Naive B cell (primary cell): Measurements from ENCODE around the gene TNK2. TPM values are rescaled to one million over a fixed set of nuclear protein-coding genes. Genes with fewer than 3 reads are reported as not detected.
"Not testable (repeated sequence)": the region's sequence is repeated elsewhere in the genome, so short reads cannot be mapped to it uniquely, and the experiment has no call there.

Source experiments
- ATAC-seq, 2 donors: fragments of 150-1000 bp; cut with Tn5 transposase; 2 replicates each; pipeline ENCODE4 v1.10.0; 2021; ENCODE audit warnings: low read depth in 2 of 2, mild to moderate bottlenecking in 2 of 2, moderate library complexity in 2 of 2
- DNase-seq: peaks from one replicate; pipeline ENCODE4 v3.0.0; 2022
- H3K27ac Mint-ChIP-seq, 6 donors: one replicate each; pipeline ENCODE4 v1.8.0; 2020 to 2022; ENCODE audit warnings: mild to moderate bottlenecking in 6 of 6, mixed read lengths in 6 of 6, moderate library complexity in 5 of 6, inconsistent platforms in 2 of 6
- H3K27me3 Mint-ChIP-seq, 3 donors: one replicate each; pipeline ENCODE4 v1.8.0; 2021 to 2022; ENCODE audit warnings: mixed read lengths in 3 of 3, mild to moderate bottlenecking in 1 of 3
- H3K36me3 Mint-ChIP-seq, 2 donors: one replicate each; pipeline ENCODE4 v1.8.0; 2020 to 2022; ENCODE audit warnings: mixed read lengths in 2 of 2, inconsistent platforms in 1 of 2, mild to moderate bottlenecking in 1 of 2
- H3K4me1 Mint-ChIP-seq, 3 donors: one replicate each; pipeline ENCODE4 v1.8.0; 2020 to 2022; ENCODE audit warnings: mixed read lengths in 3 of 3, inconsistent platforms in 1 of 3, mild to moderate bottlenecking in 1 of 3, moderate library complexity in 1 of 3
- H3K4me3 Mint-ChIP-seq, 8 donors: one replicate each; pipeline ENCODE4 v1.8.0; 2020 to 2022; ENCODE audit warnings: mild to moderate bottlenecking in 8 of 8, mixed read lengths in 8 of 8, moderate library complexity in 8 of 8, inconsistent platforms in 2 of 8
- H3K9me3 Mint-ChIP-seq, 7 donors: one replicate each; pipeline ENCODE4 v1.8.0; 2020 to 2022; ENCODE audit warnings: mixed read lengths in 7 of 7, mild to moderate bottlenecking in 5 of 7, inconsistent platforms in 2 of 7, moderate library complexity in 1 of 7
- polyA plus RNA-seq, 6 donors: library from polyadenylated mRNA; unstranded; fragments of 300-500 nt; fragmentation: Illumina TruSeq; gene quantifications; one replicate each; pipeline ENCODE4 v1.2.3, GENCODE V29; 2021; ENCODE audit warnings: low read depth in 6 of 6

TNK2 gene
- polyA plus RNA-seq, 6 donors from 2014 or later = 1.1 to 4.8 (median 2.3) TPM

- Mint-ChIP-seq H3K36me3 (no peaks in the 10 kb centered on the region), H3K4me3 (peak overlapping the region in 1 of 8 donors; percentile 74), H3K27me3 (peaks cover 4 to 8% (median 7%) of the 10 kb centered on the region in 3 donors), H3K4me1 (peaks cover 18 to 25% (median 23%) of the 10 kb centered on the region in 3 donors), H3K9me3 (no peaks in the 10 kb centered on the region), H3K27ac (no peak overlapping the region)
- DNase-seq (no peak), ATAC-seq (no peak)
Observed at GRCh38 chr3:195911946-195912270, 3.6 kb upstream of the TNK2 start.

- Mint-ChIP-seq H3K36me3 (no peaks in the 10 kb centered on the region), H3K4me1 (peaks cover 24 to 32% (median 30%) of the 10 kb centered on the region in 3 donors), H3K4me3 (peak overlapping the region in 5 of 8 donors; percentile 24 to 87 (median 74)), H3K27ac (peak overlapping the region in 1 of 6 donors; percentile 51), H3K9me3 (no peaks in the 10 kb centered on the region), H3K27me3 (peaks cover 1 to 4% (median 2%) of the 10 kb centered on the region in 3 donors)
- no peak for ATAC-seq
- DNase-seq = no peak
Observed at GRCh38 chr3:195911041-195911945, 2.9 kb upstream of the TNK2 start.

- no peak for ATAC-seq
- Mint-ChIP-seq H3K27me3 (peaks cover 0 to 4% (median 0%) of the 10 kb centered on the region in 3 donors), H3K4me3 (peak overlapping the region; percentile 2 to 94 (median 74)), H3K36me3 (no peaks in the 10 kb centered on the region), H3K27ac (peak overlapping the region in 1 of 6 donors; percentile 100), H3K9me3 (no peaks in the 10 kb centered on the region), H3K4me1 (peaks cover 31 to 40% (median 38%) of the 10 kb centered on the region in 3 donors)
- DNase-seq = no peak
Observed at GRCh38 chr3:195910499-195910845, 2.1 kb upstream of the TNK2 start.

- ATAC-seq (peak; percentile 48 to 55), DNase-seq (peak; percentile 88)
- Mint-ChIP-seq H3K4me3 (peak overlapping the region; percentile 68 to 94 (median 80)), H3K36me3 (no peaks in the 10 kb centered on the region), H3K27ac (peak overlapping the region in 4 of 6 donors; percentile 72 to 100 (median 80)), H3K27me3 (no peaks in the 10 kb centered on the region), H3K4me1 (peaks cover 28 to 42% (median 39%) of the 10 kb centered on the region in 3 donors), H3K9me3 (no peaks in the 10 kb centered on the region)
Observed at GRCh38 chr3:195909644-195910498, 1.5 kb upstream of the TNK2 start.

- DNase-seq = peak; percentile 32
- ATAC-seq = peak; percentile 16 to 24
- H3K27me3 Mint-ChIP-seq = no peaks in the 10 kb centered on the region
- H3K4me1 Mint-ChIP-seq = peaks cover 32 to 45% (median 45%) of the 10 kb centered on the region in 3 donors
- peak overlapping the region; percentile 91 to 98 (median 95) for H3K4me3 Mint-ChIP-seq
- H3K27ac Mint-ChIP-seq = peak overlapping the region; percentile 56 to 100 (median 100)
- no peaks in the 10 kb centered on the region for H3K36me3 Mint-ChIP-seq
- no peaks in the 10 kb centered on the region for H3K9me3 Mint-ChIP-seq
Observed at GRCh38 chr3:195908694-195909581, 587 bp upstream of the TNK2 start.

GRCh38 chr3:195907684-195907933 is 742 bp downstream of the TNK2 start:
- H3K4me1 Mint-ChIP-seq = peaks cover 41 to 58% (median 56%) of the 10 kb centered on the region in 3 donors

GRCh38 chr3:195906865-195907683 is 1.3 kb downstream of the TNK2 start:
- H3K4me3 Mint-ChIP-seq = peak overlapping the region; percentile 91 to 98 (median 95)
- no peaks in the 10 kb centered on the region for H3K27me3 Mint-ChIP-seq
- peaks cover 41 to 63% (median 58%) of the 10 kb centered on the region in 3 donors for H3K4me1 Mint-ChIP-seq
- DNase-seq (peak; percentile 85), ATAC-seq (peak; percentile 59 to 62)
- H3K9me3 Mint-ChIP-seq = no peaks in the 10 kb centered on the region
- no peaks in the 10 kb centered on the region for H3K36me3 Mint-ChIP-seq
- peak overlapping the region; percentile 100 for H3K27ac Mint-ChIP-seq

More at GRCh38 chr3:195907684-195907933, 742 bp downstream of the TNK2 start:
- Mint-ChIP-seq H3K4me3 (peak overlapping the region; percentile 91 to 98 (median 95)), H3K27ac (peak overlapping the region; percentile 100), H3K9me3 (no peaks in the 10 kb centered on the region), H3K36me3 (no peaks in the 10 kb centered on the region), H3K27me3 (no peaks in the 10 kb centered on the region)
- DNase-seq (no peak), ATAC-seq (peak; percentile 7 to 29)

- H3K27ac Mint-ChIP-seq = peak overlapping the region; percentile 100
- H3K4me1 Mint-ChIP-seq = peaks cover 48 to 72% (median 66%) of the 10 kb centered on the region in 3 donors
- peak overlapping the region; percentile 91 to 98 (median 95) for H3K4me3 Mint-ChIP-seq
- H3K9me3 Mint-ChIP-seq = no peaks in the 10 kb centered on the region
- peak; percentile 1 to 4 for ATAC-seq
- H3K36me3 Mint-ChIP-seq = no peaks in the 10 kb centered on the region
- no peak for DNase-seq
- no peaks in the 10 kb centered on the region for H3K27me3 Mint-ChIP-seq
Observed at GRCh38 chr3:195905970-195906864, 2.1 kb downstream of the TNK2 start.

- Mint-ChIP-seq H3K4me3 (peak overlapping the region in 5 of 8 donors; percentile 10 to 91 (median 53)), H3K27me3 (no peaks in the 10 kb centered on the region), H3K36me3 (no peaks in the 10 kb centered on the region), H3K9me3 (no peaks in the 10 kb centered on the region), H3K27ac (peak overlapping the region; percentile 31 to 100 (median 92)), H3K4me1 (peaks cover 66 to 90% (median 85%) of the 10 kb centered on the region in 3 donors)
- DNase-seq (no peak), ATAC-seq (no peak)
Observed at GRCh38 chr3:195904368-195904767, 4.0 kb downstream of the TNK2 start.

- H3K4me3 Mint-ChIP-seq = peak overlapping the region; percentile 49 to 91 (median 76)
- no peak for ATAC-seq
- H3K27ac Mint-ChIP-seq = peak overlapping the region; percentile 91 to 100 (median 96)
- peaks cover 66 to 94% (median 85%) of the 10 kb centered on the region in 3 donors for H3K4me1 Mint-ChIP-seq
- no peaks in the 10 kb centered on the region for H3K36me3 Mint-ChIP-seq
- DNase-seq = no peak
- no peaks in the 10 kb centered on the region for H3K27me3 Mint-ChIP-seq
- no peaks in the 10 kb centered on the region for H3K9me3 Mint-ChIP-seq
Observed at GRCh38 chr3:195903950-195904290, 4.4 kb downstream of the TNK2 start.

- H3K9me3 Mint-ChIP-seq, ATAC-seq, H3K36me3 Mint-ChIP-seq, DNase-seq, H3K27me3 Mint-ChIP-seq: not testable (repeated sequence)
- Mint-ChIP-seq H3K4me3 (peak overlapping the region in 4 of 8 donors; percentile 36 to 89 (median 44)), H3K4me1 (peaks cover 67 to 97% (median 88%) of the 10 kb centered on the region in 3 donors), H3K27ac (peak overlapping the region in 4 of 6 donors; percentile 37 to 100 (median 66))
Observed at GRCh38 chr3:195902634-195903033, 5.7 kb downstream of the TNK2 start.
